GM06990 (cell line): Measurements from ENCODE around the gene HERC3.

Source experiments
- DNase-seq: peaks from one replicate; pipeline ENCODE4 v3.0.0-alpha.2; 2011; ENCODE audit not compliant: insufficient read length; ENCODE audit errors: extremely low read depth
- H3K27me3 ChIP-seq: replicated peaks from 2 replicates; pipeline ENCODE4 v1.6.0; 2011; ENCODE audit warnings: low read length; ENCODE audit not compliant: control insufficient read depth, insufficient read depth
- H3K36me3 ChIP-seq: 2 replicates; pipeline ENCODE4 v1.5.1; 2011; ENCODE audit warnings: low read length; ENCODE audit not compliant: control insufficient read depth, insufficient read depth
- H3K4me3 ChIP-seq: replicated peaks from 2 replicates; pipeline ENCODE4 v1.5.1; 2011; ENCODE audit warnings: low read depth, mild to moderate bottlenecking, control low read depth, low read length
- TF ChIP-seq, protein P1 (sequence below): IDR thresholded peaks from 2 replicates; pipeline ENCODE4 v1.5.1; 2011; ENCODE audit warnings: low read length, control low read depth, mild to moderate bottlenecking, inconsistent platforms; ENCODE audit not compliant: insufficient read depth, poor library complexity, severe bottlenecking

Gene HERC3

DNA sequence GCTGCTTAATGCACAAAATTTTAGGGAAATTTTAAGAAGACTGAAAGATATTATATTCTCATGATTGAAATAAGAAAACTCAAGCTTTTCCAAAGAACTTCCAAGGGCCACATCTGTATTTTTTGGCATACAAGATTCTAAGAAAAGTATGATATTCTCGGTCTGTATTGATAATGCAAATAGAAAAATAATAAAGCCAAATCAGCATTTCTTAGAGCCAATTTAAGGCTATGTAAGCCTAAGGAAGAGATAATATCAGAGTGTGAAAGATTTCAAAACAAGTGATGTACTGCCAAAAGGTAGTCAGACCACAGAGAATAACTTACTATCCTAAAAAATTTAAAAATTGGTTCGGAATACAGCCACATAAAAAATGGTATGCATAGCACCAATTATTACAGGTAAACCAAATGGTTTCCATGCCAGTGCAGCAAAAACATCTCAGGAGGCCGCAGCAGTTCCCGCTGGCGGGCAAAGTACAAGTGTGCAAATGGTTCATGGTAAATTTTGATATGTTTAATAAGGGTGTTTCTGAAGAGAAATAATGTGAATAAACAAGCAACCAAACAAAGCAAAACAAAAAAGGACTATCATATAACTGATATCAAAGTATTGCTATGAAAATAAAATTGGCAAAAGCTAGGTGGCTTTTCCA is 140.6 kb downstream of the HERC3 start:
- DNase-seq = no peak
- Histone ChIP-seq H3K4me3 (no peak overlapping the region), H3K36me3 (no peaks in the 10 kb centered on the region), H3K27me3 (no peaks in the 10 kb centered on the region)
- TF ChIP-seq, protein P1, sequence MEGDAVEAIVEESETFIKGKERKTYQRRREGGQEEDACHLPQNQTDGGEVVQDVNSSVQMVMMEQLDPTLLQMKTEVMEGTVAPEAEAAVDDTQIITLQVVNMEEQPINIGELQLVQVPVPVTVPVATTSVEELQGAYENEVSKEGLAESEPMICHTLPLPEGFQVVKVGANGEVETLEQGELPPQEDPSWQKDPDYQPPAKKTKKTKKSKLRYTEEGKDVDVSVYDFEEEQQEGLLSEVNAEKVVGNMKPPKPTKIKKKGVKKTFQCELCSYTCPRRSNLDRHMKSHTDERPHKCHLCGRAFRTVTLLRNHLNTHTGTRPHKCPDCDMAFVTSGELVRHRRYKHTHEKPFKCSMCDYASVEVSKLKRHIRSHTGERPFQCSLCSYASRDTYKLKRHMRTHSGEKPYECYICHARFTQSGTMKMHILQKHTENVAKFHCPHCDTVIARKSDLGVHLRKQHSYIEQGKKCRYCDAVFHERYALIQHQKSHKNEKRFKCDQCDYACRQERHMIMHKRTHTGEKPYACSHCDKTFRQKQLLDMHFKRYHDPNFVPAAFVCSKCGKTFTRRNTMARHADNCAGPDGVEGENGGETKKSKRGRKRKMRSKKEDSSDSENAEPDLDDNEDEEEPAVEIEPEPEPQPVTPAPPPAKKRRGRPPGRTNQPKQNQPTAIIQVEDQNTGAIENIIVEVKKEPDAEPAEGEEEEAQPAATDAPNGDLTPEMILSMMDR = no peak

DNA sequence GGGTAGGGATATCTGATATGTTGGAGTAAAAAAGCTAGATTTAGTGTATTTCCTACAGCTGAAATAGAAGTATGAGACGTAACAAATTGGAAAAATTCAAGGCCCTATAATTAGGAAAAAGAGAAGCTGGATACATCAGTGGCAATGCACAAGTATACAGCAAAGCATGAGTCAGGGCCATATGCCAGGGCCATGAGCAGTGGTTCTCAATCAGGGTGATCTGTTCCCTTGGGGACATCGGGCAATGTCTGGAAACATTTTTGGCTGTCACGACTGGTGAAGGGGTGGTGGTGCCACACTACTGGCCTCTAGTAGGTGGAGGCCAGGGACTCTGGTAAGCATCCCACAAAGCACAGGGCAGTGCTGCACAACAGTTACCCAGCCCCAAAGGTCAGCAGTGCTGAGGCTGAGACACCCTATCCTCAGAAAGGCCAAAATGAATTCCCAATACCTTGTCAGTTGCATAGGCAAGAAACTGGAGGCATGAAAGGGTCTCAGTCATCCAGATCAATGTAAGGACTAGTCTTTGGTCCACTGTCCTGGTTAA is 142.2 kb downstream of the HERC3 start:
- no peak for DNase-seq
- Histone ChIP-seq H3K27me3 (no peaks in the 10 kb centered on the region), H3K36me3 (no peaks in the 10 kb centered on the region), H3K4me3 (no peak overlapping the region)
- TF ChIP-seq, protein P1 = no peak

DNA sequence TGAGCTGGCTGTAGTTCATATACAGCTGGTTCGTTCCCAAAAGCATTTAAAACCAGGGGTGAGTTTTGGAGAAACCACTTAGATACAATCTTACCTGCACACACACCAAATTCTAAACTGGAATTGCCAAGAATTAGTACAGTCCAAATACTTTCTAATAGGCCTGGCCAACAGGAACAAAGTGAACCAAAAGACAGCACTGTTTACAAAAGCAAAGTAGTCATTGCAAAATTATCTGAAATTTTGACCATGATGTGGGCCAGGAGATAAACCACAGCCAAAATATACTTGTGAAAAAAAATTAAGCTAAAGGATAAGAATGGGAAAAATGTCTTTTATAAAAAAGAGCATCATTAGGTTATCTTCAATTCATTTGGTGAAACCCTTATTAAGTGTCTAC is 143.3 kb downstream of the HERC3 start:
- no peak for DNase-seq
- TF ChIP-seq, protein P1 = no peak

DNA sequence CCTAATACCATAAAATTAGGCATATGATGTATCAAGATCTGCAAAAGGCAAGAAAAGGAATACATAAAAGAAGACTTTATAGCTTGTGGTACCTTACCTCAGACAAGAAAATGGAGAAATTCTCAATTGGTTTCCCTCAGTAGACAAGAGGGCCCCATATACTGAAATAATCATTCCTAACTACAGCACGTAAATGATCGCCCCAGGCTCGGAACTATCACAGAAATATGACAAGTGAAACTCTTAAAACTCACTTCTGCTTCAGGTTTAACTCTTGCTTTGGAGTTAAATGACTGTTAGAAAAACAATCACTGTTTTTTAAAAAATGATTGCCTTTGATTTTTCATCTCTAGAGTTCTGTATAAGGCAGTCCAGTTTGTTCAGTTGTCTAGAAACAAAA is 144.0 kb downstream of the HERC3 start:
- TF ChIP-seq, protein P1 = no peak
- DNase-seq = no peak
- Histone ChIP-seq H3K27me3 (no peaks in the 10 kb centered on the region), H3K36me3 (no peaks in the 10 kb centered on the region), H3K4me3 (no peak overlapping the region)

More for the DNA sequence above, 143.3 kb downstream of the HERC3 start:
- Histone ChIP-seq H3K4me3 (no peak overlapping the region), H3K27me3 (no peaks in the 10 kb centered on the region), H3K36me3 (no peaks in the 10 kb centered on the region)

DNA sequence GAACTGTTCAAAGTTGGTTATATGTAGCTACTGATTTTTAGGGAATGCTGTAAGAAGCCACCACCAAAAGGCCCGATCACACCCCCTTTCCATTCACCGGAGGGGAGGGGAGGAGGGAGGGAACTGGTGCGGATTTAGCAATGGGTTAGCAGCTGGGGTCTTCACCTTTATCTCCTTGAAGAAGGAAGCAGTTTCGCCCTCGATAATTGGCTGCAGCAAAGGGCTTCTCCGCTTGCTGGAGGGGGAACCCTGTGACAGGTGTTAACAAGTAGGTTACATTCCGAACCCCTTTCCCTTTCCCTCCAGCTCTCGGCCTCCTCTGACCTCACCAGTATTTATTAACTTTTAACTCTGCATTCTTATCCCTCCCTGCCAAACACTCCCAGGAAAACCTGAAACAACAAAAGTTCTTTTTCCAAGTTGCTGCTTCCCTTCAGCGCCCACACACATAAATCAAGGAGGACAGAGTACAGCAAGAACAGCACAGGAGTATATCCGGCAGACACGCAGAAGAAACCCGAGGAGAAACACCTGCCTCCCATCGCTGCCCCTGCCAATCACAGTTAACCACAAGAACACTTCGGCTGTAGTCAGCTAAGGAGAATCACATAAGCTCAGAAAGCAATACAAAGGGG is 145.1 kb downstream of the HERC3 start:
- DNase-seq = peak; percentile 23
- no peaks in the 10 kb centered on the region for H3K36me3 ChIP-seq
- H3K27me3 ChIP-seq = no peaks in the 10 kb centered on the region
- H3K4me3 ChIP-seq = no peak overlapping the region
- TF ChIP-seq, protein P1 = no peak
